CD14-positive monocyte (primary cell): ENCODE measurements around the gene TPRKB. TPM values are rescaled to one million over a fixed set of nuclear protein-coding genes. Genes with fewer than 3 reads are reported as not detected.
"Not testable (repeated sequence)": the region's sequence is repeated elsewhere in the genome, so short reads cannot be mapped to it uniquely, and the experiment has no call there.

ENCODE experiments used
- DNase-seq, 3 donors: peaks; one replicate each; pipeline ENCODE4 v3.0.0-alpha.2; 2011 to 2022
- H2AFZ ChIP-seq: 2 replicates; pipeline ENCODE4 v1.6.0; 2012; ENCODE audit warnings: mild to moderate bottlenecking, low read depth, low read length, inconsistent platforms; ENCODE audit not compliant: insufficient read depth, poor library complexity, severe bottlenecking
- H3K27ac ChIP-seq, 2 donors: 1 replicate in 1 of 2; 2 replicates in 1 of 2; pipeline ENCODE4 v1.5.1; 2012 to 2013; ENCODE audit warnings: low read length in 2 of 2, control low read depth in 1 of 2, inconsistent platforms in 1 of 2, low read depth in 1 of 2, mild to moderate bottlenecking in 1 of 2
- H3K27me3 ChIP-seq, 2 donors: one replicate each; pipeline versions ENCODE4 v1.6.0 to v1.6.1; 2011 to 2013; ENCODE audit warnings: low read length in 2 of 2; ENCODE audit not compliant: control insufficient read depth in 2 of 2, insufficient read depth in 2 of 2
- H3K36me3 ChIP-seq, 2 donors: replicated peaks in 1 of 2; 1 replicate in 1 of 2; 2 replicates in 1 of 2; pipeline versions ENCODE4 v1.5.1 to v1.6.1; 2012 to 2013; ENCODE audit warnings: low read length in 2 of 2, control low read depth in 1 of 2, inconsistent platforms in 1 of 2, mild to moderate bottlenecking in 1 of 2; ENCODE audit not compliant: insufficient read depth in 2 of 2, control insufficient read depth in 1 of 2
- H3K4me1 ChIP-seq, 2 donors: 1 replicate in 1 of 2; 2 replicates in 1 of 2; pipeline versions ENCODE4 v1.5.1 to v1.6.1; 2012 to 2013; ENCODE audit warnings: low read length in 2 of 2, control low read depth in 1 of 2, inconsistent platforms in 1 of 2, mild to moderate bottlenecking in 1 of 2, moderate library complexity in 1 of 2; ENCODE audit not compliant: insufficient read depth in 2 of 2, control insufficient read depth in 1 of 2
- H3K4me2 ChIP-seq: replicated peaks from 2 replicates; pipeline ENCODE3; 2012; ENCODE audit warnings: low read length, moderate library complexity, mild to moderate bottlenecking; ENCODE audit not compliant: poor library complexity, severe bottlenecking; ENCODE audit errors: extremely low read depth
- H3K4me3 ChIP-seq, 3 experiments: fragments of 200-600 bp in 1 of 3; sonication (generic) in 1 of 3; replicated peaks in 1 of 3; 1 replicate in 2 of 3; 2 replicates in 1 of 3; pipeline ENCODE4 v1.5.1; 2011 to 2013; ENCODE audit warnings: low read length in 3 of 3, mild to moderate bottlenecking in 3 of 3, control low read depth in 2 of 3, low read depth in 2 of 3, inconsistent platforms in 1 of 3, moderate library complexity in 1 of 3
- H3K79me2 ChIP-seq: 2 replicates; pipeline ENCODE4 v1.6.0; 2012; ENCODE audit warnings: mild to moderate bottlenecking, control low read depth, inconsistent platforms, low read length, moderate library complexity; ENCODE audit not compliant: insufficient read depth
- H3K9ac ChIP-seq: 2 replicates; pipeline ENCODE4 v1.6.0; 2017; ENCODE audit warnings: low read length, mild to moderate bottlenecking; ENCODE audit not compliant: insufficient read depth, poor library complexity, severe bottlenecking
- H3K9me3 ChIP-seq, 2 donors: replicated peaks in 1 of 2; 1 replicate in 1 of 2; 2 replicates in 1 of 2; pipeline versions ENCODE4 v1.5.1 to v1.6.1; 2012 to 2013; ENCODE audit warnings: low read length in 2 of 2, control low read depth in 1 of 2; ENCODE audit not compliant: control insufficient read depth in 1 of 2, insufficient read depth in 1 of 2
- H4K20me1 ChIP-seq: 2 replicates; pipeline ENCODE4 v1.6.0; 2012; ENCODE audit warnings: mild to moderate bottlenecking, low read length, control low read depth, moderate library complexity; ENCODE audit not compliant: insufficient read depth
- H3K27ac Mint-ChIP-seq, 7 donors: one replicate each; pipeline ENCODE4 v1.8.0; 2020; ENCODE audit warnings: mild to moderate bottlenecking in 7 of 7, mixed read lengths in 7 of 7, moderate library complexity in 6 of 7, inconsistent platforms in 2 of 7
- H3K27me3 Mint-ChIP-seq, 3 donors: one replicate each; pipeline ENCODE4 v1.8.0; 2021 to 2022; ENCODE audit warnings: low read depth in 3 of 3, mild to moderate bottlenecking in 3 of 3, mixed read lengths in 3 of 3, moderate library complexity in 3 of 3, inconsistent platforms in 1 of 3
- H3K36me3 Mint-ChIP-seq, 2 donors: one replicate each; pipeline ENCODE4 v1.8.0; 2020; ENCODE audit warnings: mixed read lengths in 2 of 2, inconsistent platforms in 1 of 2, mild to moderate bottlenecking in 1 of 2
- H3K4me1 Mint-ChIP-seq: one replicate; pipeline ENCODE4 v1.8.0; 2020; ENCODE audit warnings: mild to moderate bottlenecking, mixed read lengths
- H3K4me3 Mint-ChIP-seq, 2 donors: one replicate each; pipeline ENCODE4 v1.8.0; 2020; ENCODE audit warnings: mild to moderate bottlenecking in 2 of 2, mixed read lengths in 2 of 2, moderate library complexity in 1 of 2
- H3K9me3 Mint-ChIP-seq, 7 donors: one replicate each; pipeline ENCODE4 v1.8.0; 2020 to 2022; ENCODE audit warnings: mixed read lengths in 7 of 7, mild to moderate bottlenecking in 6 of 7, moderate library complexity in 6 of 7, inconsistent platforms in 2 of 7
- WGBS: methylation state at CpG from one replicate; pipeline ENCODE4 v1.1.5; 2013; ENCODE audit warnings: missing lambda C conversion rate; ENCODE audit not compliant: insufficient coverage; 5-methylcytosine and 5-hydroxymethylcytosine counted together
- intact Hi-C, 2 donors: fragments of 100-400 bp; cut with micrococcal nuclease; formaldehyde crosslinking; loops; one replicate each; pipeline versions ENCODE4 v1.15.0 to v1.15.1; 2023
- polyA plus RNA-seq, 3 donors: library from polyadenylated mRNA; depleted of rRNA in 1 of 3; unstranded in 2 of 3; stranded (reverse) in 1 of 3; fragments of 300-500 nt in 2 of 3; fragments of >200 nt in 1 of 3; fragmentation: Illumina TruSeq in 2 of 3; gene quantifications; 1 replicate in 2 of 3; 2 replicates in 1 of 3; pipeline ENCODE4 v1.2.3, GENCODE V29; 2012 to 2021
- TF ChIP-seq, protein P1 (sequence below): fragments of 200-600 bp; IDR thresholded peaks from one replicate; pipeline ENCODE4 v1.8.0; 2022; ENCODE audit warnings: antibody characterized with exemption, mild to moderate bottlenecking

Gene TPRKB
- polyA plus RNA-seq, 3 donors = 26.9 to 69.1 (median 65.8) TPM

DNA sequence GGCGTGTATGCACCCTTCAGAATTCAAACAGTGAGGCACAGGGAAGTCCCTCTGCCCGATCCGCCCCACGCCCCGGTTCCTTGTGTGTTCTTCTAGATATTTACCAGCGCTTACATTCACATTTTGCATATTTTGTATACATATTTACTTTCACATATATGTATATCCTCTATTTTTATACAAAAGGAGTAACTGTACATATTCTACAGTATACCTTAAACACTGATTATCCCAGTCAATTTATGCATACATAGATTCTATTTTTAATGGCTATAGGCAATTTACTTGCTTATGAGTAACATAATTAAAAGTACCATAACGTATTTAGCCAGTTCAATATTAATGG is 43.1 kb upstream of the TPRKB start:
- Mint-ChIP-seq H3K36me3 (peaks cover 17 to 23% of the 10 kb centered on the region in 2 donors), H3K9me3 (no peaks in the 10 kb centered on the region), H3K4me3 (peak overlapping the region; percentile 98 to 100), H3K4me1 (peaks cover 16% of the 10 kb centered on the region), H3K27ac (peak overlapping the region in 2 of 7 donors; percentile 96), H3K27me3 (peaks cover 0 to 2% (median 0%) of the 10 kb centered on the region in 3 donors)
- H3K79me2 ChIP-seq = peaks cover 23% of the 10 kb centered on the region
- peak overlapping the region; percentile 77 to 95 for H3K27ac ChIP-seq
- peak overlapping the region; percentile 89 for H3K9ac ChIP-seq
- H2AFZ ChIP-seq = no peak overlapping the region
- H3K4me2 ChIP-seq = peak overlapping the region; percentile 78
- no peaks in the 10 kb centered on the region for H3K9me3 ChIP-seq
- H3K27me3 ChIP-seq = no peaks in the 10 kb centered on the region
- no peaks in the 10 kb centered on the region for H4K20me1 ChIP-seq
- H3K4me3 ChIP-seq = peak overlapping the region in 2 of 3 experiments; percentile 91 to 98
- peaks cover 8 to 18% of the 10 kb centered on the region in 2 donors for H3K4me1 ChIP-seq
- H3K36me3 ChIP-seq = peaks cover 12 to 20% of the 10 kb centered on the region in 2 donors
- no peak for DNase-seq
- WGBS = 0% methylated on average over 1 of the region's 7 CpGs
- intact Hi-C loops = no loop called here
- TF ChIP-seq, protein P1, sequence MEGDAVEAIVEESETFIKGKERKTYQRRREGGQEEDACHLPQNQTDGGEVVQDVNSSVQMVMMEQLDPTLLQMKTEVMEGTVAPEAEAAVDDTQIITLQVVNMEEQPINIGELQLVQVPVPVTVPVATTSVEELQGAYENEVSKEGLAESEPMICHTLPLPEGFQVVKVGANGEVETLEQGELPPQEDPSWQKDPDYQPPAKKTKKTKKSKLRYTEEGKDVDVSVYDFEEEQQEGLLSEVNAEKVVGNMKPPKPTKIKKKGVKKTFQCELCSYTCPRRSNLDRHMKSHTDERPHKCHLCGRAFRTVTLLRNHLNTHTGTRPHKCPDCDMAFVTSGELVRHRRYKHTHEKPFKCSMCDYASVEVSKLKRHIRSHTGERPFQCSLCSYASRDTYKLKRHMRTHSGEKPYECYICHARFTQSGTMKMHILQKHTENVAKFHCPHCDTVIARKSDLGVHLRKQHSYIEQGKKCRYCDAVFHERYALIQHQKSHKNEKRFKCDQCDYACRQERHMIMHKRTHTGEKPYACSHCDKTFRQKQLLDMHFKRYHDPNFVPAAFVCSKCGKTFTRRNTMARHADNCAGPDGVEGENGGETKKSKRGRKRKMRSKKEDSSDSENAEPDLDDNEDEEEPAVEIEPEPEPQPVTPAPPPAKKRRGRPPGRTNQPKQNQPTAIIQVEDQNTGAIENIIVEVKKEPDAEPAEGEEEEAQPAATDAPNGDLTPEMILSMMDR = peak; percentile 52

DNA sequence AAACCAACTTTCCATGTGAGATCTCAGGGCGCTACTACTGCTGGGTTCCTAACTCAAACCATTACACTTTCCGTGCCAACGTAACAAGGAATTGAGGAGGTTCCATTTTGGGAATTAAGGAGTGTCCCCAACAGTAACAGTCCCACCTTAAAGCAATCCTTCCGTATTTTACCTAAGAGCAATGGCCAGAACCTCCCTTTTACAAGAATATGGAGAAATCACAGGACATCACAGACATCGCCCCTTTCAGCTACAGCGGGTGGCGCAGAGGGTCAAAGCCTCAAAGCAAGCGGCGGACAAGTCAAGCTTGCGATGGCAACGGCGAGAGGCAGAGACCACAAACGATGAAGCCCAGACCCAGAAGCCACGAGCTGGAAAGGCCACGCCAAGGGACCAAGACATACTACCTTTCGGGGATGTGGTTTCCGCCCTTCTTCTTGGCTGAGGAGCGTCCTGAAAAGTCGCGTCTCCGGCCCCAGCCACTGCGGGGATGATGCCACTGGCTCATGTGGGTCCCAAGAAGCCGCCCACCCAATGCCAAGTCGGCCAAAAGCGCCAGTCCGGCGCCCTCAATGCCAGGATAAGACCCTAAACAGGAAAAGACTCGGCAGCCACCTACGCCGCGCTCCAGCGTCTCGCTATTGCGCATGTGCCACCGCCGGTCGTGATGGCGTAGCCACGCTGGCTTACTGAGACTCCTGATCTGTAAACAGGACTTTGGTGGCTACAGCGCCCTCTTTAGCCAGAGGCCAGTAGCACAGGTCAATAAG is 42.5 kb upstream of the TPRKB start, which contains the start of gene DUSP11:
Gene DUSP11 (minus strand): TSS at position 637 of the 770 bp plus-strand sequence. CDS start 129 bp downstream, at position 508.
- peak; percentile 93 to 98 (median 94) for DNase-seq
- intact Hi-C loops = no loop called here
- H3K4me2 ChIP-seq = peak within 1 kb of the TSS; percentile 78
- H3K4me1 ChIP-seq = peaks cover 8 to 18% of the 10 kb centered on the region in 2 donors
- H3K9me3 ChIP-seq = no peaks in the 10 kb centered on the region
- under 1% methylated on average over 37 of the region's 40 CpGs for WGBS
- H3K4me3 Mint-ChIP-seq = peak within 1 kb of the TSS; percentile 98 to 100
- peaks cover 22 to 29% of the 10 kb centered on the region in 2 donors for H3K36me3 Mint-ChIP-seq
- TF ChIP-seq, protein P1 = peak; percentile 95
- peak within 1 kb of the TSS; percentile 77 to 95 for H3K27ac ChIP-seq
- H2AFZ ChIP-seq = peak within 1 kb of the TSS; percentile 87
- H3K27ac Mint-ChIP-seq = peak within 1 kb of the TSS; percentile 91 to 96 (median 96)
- H3K27me3 Mint-ChIP-seq = peaks cover 0 to 2% (median 0%) of the 10 kb centered on the region in 3 donors
- peak within 1 kb of the TSS; percentile 89 for H3K9ac ChIP-seq
- peaks cover 16% of the 10 kb centered on the region for H3K4me1 Mint-ChIP-seq
- no peaks in the 10 kb centered on the region for H4K20me1 ChIP-seq
- H3K27me3 ChIP-seq = no peaks in the 10 kb centered on the region
- H3K4me3 ChIP-seq = peak within 1 kb of the TSS; percentile 59 to 98 (median 91)
- peaks cover 17 to 26% of the 10 kb centered on the region in 2 donors for H3K36me3 ChIP-seq
- H3K9me3 Mint-ChIP-seq = no peaks in the 10 kb centered on the region
- peaks cover 23% of the 10 kb centered on the region for H3K79me2 ChIP-seq

GRCh38 chr2:73778867-73779466 is 41.8 kb upstream of the TPRKB start:
- intact Hi-C loops, H3K9me3 Mint-ChIP-seq, DNase-seq, H3K9me3 ChIP-seq, H4K20me1 ChIP-seq, H3K27me3 Mint-ChIP-seq, H3K27me3 ChIP-seq: not testable (repeated sequence)
- peak overlapping the region; percentile 78 for H3K4me2 ChIP-seq
- 93% methylated on average over 9 of the region's 18 CpGs for WGBS
- peaks cover 24 to 33% of the 10 kb centered on the region in 2 donors for H3K36me3 ChIP-seq
- Mint-ChIP-seq H3K4me1 (peaks cover 16% of the 10 kb centered on the region), H3K27ac (peak overlapping the region in 6 of 7 donors; percentile 12 to 96 (median 94)), H3K36me3 (peaks cover 29 to 35% of the 10 kb centered on the region in 2 donors), H3K4me3 (peak overlapping the region; percentile 98 to 100)
- H3K9ac ChIP-seq = peak overlapping the region; percentile 89
- peaks cover 8 to 18% of the 10 kb centered on the region in 2 donors for H3K4me1 ChIP-seq
- peak overlapping the region; percentile 59 to 98 (median 91) for H3K4me3 ChIP-seq
- peaks cover 23% of the 10 kb centered on the region for H3K79me2 ChIP-seq
- H2AFZ ChIP-seq = peak overlapping the region; percentile 87
- H3K27ac ChIP-seq = peak overlapping the region in 1 of 2 donors; percentile 95
